GM21390 (cell line): ENCODE results near the gene STOX1.
A peak's percentile ranks its signal among the peaks of the same experiment; 100 is the strongest.
"Not testable (repeated sequence)": the region's sequence is repeated elsewhere in the genome, so short reads cannot be mapped to it uniquely, and the experiment has no call there.

Source experiments
- ATAC-seq: cut with Tn5 transposase; IDR thresholded peaks from one replicate; pipeline ENCODE4 v1.9.1; 2021; ENCODE audit not compliant: unreplicated experiment

STOX1 gene

DNA sequence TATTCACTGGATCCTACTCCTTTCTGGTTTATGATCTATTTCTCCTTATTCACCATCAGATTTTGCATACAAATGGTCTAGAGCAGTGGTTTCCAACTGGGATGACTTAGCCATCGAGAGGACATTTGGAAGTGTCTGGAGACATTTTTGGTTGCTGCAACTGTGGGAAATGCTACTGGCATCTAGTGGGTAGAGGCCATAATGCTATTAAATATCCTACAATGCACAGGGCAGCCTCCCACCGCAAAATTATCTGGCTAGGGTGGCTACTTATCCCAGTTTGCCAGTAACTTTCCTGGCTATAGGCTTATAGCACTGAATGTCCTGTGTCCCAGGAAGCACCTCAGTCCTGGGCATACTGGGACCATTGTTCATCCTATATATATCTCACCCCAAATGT is 52.3 kb downstream of the STOX1 start:
- no peak for ATAC-seq

DNA sequence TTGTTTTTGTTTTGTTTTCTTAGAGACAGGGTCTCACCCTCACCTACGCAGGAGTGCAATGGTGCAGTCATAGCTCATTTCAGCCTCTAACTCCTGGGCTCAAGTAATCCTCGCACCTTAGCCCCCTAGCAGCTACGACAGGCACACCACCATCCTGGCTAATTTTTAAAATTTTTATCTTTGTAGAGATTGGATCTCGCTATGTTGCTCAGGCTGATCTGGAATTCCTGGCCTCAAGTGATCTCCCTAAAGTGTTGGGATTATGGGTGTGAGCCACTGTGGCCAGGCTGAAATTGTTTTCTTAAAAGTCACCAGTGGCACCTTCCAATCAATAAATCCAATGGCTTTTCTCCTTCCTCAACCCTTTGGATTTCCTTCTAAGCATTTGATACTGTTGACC is 52.9 kb downstream of the STOX1 start:
- no peak for ATAC-seq

DNA sequence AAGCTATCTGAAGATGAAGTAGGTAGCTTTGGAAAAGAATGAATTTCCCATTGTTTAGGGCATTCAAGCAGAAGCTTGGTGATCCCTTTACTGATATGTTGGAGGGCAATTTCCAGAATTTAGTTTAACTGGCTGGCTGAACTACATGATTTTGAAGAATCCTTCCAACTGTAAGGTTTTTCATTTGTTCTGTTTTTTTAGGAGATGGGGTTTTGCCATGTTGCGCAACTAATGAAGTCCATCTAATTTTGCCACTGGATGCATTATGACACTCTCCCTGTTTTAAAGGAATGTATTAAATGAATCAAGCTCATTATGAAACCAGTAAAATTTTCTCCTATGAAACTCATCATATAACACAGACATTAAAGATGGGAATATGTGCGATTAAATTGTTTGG is 67.7 kb downstream of the STOX1 start:
- ATAC-seq, result no peak

DNA sequence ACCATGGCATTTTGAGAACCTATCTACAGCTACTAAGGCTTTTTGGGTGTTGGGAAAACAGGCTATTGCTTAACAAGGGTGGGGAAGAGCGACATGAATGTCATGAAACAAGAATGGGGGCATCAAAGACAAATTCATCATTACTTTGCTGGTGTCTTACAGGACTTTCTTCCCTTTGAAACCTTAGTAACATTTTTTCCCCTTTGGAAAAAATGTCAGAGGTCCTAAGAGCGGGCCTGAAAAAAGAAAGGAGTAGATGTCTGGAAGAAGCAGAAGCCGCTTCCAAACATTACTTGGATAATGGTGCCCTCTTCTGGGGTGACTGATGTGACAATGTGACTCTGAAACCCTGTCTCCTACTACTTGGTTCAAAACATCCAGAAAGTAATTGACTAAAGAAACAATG is 70.0 kb downstream of the STOX1 start:
- no peak for ATAC-seq

DNA sequence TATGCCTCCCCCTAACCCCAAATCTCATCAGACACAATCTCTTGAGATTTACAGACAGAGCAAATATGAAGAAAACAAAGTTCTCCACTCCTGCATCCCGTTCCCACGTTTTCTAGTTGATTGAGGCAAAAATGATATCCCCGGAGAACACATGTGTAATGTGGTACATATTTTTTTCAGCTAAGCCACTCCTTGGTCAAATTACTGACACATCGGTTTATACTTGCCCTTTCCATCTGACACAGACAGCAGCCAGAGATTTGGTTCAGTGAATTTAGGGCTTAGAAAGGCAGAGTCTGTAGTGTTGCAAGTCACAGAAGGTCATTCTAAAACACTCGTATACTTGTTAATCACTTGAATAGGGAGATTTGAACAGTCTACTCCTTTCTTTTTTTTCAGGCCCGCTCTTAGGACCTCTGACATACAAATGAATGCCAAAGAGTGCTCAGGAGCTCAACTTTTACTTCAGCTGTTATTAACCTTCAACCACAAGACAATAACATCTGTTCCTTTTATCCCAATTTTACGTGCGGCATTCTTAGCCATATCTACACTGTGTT is 71.9 kb downstream of the STOX1 start:
- ATAC-seq, result no peak

DNA sequence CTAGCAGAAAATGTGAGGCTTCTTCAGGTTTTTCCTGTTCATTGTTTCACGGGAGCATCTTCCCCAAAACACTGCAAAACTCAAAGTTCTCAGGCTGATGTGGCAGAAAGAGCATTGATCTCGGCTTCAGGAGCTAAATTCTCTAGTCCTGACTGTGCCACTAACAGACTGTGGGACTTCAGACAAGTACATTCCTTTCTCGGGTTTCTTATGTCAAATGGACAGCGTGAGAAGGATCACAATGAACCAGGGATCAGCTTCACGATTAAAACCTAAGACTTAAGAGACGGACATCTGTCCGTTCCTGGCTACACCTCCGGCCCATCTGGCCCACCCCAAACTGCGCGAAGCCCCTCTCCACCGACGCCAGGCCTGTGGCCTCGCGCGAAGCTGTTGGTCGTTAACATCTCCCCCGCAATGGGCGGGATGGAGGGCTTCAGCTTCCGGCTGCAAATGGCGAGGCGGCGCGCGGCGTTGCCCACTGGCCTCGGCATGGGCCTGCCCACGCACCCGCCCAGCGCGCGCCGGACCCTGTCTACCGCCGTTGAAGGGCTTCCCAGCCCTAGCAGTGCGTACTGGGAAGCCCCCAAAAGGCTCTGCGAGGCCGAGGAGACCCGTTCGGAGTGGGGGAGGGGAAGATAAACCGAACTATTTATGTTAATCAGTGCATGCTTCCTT is 73.2 kb downstream of the STOX1 start:
- ATAC-seq, result peak; percentile 42

DNA sequence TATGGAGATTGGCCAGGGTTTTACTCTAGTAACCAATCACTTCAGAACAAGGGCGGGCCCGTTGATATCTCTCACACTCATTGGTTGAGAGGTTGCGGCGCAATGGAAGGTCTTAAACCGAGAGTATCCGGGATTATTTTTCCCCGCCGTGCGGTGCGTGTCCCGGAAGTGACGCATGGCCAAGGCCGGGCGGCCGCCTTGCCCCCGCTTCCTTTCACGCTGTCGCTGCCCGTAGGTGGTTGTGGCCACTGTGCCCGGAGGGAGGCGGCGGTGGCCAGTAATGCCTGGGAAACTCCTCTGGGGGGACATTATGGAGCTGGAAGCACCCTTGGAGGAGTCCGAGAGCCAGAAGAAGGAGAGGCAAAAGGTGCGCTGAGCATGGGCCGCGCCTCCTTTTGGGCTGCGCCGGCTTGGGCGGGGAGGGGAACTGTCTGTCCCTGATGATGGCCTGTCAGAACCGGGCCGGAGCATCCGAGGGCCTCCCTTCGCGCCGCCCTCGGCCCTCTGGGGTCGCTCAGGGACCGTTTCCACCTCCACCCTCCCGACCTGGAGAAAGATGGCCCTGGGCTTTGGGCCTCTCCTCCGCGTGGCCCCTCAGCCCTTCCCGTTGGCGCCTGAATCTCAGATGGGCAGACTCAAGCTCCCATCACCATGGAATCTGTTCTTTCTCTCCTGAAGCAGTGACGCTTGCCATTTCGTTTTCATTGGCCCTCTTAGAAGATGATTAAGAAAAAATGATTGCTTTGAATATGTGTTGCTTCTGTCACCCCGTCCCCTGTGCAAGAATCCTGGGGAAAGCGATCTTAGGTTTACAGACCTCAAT is 74.0 kb downstream of the STOX1 start, which contains the start of gene DDX50:
DDX50 (plus strand) TSS at position 211 of the 823 bp plus-strand sequence; CDS start at position 281, 70 bp downstream.
- ATAC-seq, result peak; percentile 97

DNA sequence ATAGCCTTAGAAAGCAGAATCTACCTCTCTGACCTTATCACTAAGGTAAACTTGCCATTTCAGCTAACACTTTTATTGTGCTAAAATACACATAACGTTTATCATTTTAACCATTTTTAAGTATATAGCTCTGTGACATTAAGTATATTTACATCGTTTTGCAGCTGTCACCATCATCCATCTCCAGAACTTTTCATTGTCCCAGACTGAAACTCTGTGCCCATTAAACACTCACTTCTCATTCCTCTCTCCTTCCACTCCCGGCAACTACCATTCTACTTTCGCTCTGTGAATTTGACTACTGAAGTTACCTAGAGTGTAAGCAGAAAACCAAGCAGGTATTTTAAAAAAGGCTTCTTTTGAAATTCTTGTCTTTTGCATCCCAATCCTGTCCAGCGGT is 75.1 kb downstream of the STOX1 start:
- ATAC-seq, result no peak

DNA sequence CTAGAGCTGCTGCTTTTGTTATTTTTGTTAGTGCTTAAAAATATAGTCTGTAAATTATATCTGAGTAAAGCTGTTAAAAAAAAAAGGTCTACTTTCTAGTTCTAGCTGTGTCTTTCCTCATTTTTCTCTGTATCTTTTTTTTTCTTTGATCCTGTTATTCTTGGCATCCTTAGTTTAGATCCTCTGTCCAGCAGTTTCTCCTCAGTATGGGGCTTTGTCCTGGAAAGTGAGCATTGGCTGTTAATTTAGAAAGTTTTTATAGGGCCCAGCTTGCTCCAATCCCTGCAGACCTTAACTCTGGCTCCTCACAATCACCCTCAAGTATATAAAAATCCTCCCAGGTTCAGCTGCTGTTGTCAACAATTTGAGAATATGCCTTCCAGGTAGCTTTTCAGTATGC is 97.3 kb downstream of the STOX1 start:
- ATAC-seq, result no peak

DNA sequence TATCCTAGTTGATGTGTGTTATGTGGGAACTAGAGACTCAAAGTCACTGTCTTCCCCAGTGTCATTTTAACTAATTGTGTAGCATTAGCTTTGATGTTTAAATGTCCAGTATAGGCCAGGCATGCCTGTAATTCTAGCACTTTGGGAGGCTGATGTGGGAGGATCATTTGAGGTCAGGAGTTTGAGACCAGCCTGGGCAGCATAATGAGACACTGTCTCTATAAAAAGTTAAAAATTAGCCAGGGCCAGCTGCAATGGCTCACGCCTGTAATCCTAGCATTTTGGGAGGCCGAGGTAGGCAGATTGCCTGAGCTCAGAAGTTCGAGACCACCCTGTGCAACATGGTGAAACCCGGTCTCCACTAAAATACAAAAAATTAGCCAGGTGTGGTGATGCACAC is 98.2 kb downstream of the STOX1 start:
- no peak for ATAC-seq

DNA sequence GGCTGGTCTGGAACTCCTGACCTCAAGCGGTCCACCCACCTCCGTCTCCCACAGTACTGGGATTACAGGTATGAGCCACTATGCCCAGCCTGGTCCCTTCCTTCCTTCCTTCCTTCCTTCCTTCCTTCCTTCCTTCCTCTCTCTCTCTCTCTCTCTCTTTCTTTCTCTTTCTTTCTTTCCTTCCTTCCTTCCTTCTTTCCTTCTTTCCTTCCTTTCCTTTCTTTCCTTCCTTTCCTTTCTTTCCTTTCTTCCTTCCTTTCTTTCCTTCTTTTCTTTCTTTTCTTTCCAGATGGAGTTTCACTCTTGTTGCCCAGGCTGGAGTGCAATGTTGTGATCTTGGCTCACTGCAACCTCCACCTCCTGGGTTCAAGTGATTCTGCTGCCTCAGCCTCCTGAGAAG is 101.8 kb downstream of the STOX1 start:
- ATAC-seq, result not testable (repeated sequence)

DNA sequence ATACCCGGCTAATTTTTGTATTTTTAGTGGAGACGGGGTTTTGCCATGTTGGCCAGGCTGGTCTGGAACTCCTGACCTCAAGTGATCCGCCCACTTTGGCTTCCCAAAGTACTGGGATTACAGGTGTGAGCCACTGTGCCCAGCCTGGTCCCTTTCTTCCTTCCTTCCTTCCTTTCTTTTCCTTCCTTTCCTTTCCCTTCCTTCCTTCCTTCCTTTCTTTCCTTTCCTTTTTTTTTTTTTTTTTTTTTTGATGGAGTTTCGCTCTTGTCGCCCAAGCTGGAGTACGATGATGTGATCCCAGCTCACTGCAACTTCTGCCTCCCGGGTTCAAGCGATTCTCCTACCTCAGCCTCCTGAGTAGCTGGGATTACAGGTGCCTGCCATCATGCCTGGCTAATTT is 102.6 kb downstream of the STOX1 start:
- ATAC-seq, result not testable (repeated sequence)

DNA sequence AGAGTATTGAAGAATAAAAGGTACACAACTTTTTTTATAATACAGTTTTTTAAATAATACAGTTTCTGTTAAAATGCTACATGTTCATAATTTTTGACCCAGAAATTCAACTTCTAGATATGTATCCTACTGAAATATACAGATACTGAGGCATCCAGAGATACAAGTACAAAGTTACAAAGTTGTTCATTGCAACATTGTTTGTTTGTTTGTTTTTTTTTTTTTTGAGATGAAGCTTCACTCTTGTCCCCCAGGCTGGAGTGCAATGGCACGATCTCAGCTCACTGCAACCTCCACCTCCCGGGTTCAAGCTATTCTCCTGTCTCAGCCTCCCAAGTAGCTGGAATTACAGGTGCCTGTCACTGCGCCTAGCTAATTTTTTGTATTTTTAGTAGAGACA is 105.5 kb downstream of the STOX1 start:
- not testable (repeated sequence) for ATAC-seq

DNA sequence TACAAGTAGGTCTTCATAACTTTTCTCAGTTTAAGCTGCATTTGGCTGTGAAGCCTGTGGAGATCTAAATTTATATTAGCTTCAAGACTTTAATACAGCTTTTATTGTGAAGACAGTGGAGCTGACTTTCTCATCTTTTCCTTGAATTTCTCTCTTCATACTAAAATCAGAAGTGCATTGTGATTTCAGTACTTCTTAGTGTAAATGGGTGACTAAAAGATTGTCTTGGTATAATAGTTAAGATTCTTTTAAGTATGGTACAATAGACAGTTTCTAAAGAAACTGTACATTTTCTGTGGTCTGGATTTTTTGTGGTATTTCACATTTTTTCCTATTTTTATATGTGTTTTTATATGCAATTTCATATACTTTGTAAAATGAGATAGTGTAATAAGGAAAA is 107.7 kb downstream of the STOX1 start:
- no peak for ATAC-seq

DNA sequence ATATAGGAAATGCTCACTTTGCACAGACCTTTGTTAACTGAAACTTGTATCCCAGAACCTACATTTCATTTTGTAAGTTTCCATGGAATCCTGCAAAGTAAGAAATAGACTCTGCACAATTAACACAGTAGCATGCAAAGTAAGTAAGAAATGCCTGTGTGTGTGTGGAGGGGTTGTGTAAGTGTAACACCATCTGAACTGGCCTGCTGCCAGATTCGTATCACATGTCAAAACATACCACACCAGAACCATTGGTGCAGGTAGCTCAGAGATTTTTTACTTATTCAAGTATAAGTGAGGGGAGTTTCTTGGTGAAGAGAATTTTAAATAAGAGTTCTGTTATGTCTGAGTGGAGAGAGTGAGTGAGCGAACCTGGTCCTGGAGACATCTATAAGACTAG is 110.8 kb downstream of the STOX1 start:
- ATAC-seq, result no peak

DNA sequence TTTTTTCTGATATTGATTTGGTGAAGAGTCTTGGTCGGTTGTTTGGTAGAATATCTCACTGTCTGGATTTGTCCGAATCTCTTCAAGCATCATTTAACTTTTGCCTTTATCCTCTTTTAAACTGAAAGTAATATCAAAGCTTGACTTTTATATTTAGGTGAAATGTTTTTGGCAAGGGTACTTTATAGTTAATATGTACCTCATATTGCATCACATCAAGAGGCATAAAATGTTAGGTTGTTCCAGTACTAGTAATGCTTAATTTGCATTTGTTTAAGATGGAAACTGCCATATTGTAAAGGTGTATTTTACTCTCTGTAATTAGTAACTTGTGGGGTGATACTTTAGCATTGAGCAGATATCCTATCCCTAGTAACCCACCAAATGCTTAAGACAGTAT is 111.6 kb downstream of the STOX1 start:
- no peak for ATAC-seq

DNA sequence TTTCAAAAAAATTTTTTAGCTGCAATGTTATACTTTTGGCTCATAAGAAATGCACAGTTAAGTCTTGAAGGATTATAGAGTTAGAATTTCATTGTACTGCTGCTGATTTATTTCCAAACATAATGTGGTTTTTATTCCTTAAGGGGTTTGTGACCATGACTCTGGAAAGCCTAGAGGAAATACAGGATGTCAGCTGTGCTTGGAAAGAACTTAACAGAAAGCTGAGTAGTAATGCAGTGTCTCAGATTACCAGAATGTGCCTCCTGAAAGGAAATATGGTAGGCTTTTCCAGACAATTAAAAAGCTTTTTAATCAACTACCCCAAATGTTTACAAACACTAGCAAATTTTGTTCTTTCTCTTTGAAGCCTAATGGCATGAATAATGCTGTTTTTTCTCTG is 113.6 kb downstream of the STOX1 start:
- not testable (repeated sequence) for ATAC-seq
